Cerebellar nuclear complex (tissue), 1 donor: ENCODE measurements around the gene SPRING1.
A peak's percentile ranks its signal among the peaks of the same experiment; 100 is the strongest.
"Not testable (repeated sequence)": the region's sequence is repeated elsewhere in the genome, so short reads cannot be mapped to it uniquely, and the experiment has no call there.

Experiments
- DNase-seq, 2 experiments: peaks; one replicate each; lab custom pipeline; 2025; lab: John Stamatoyannopoulos, UW

SPRING1 gene, protein sequence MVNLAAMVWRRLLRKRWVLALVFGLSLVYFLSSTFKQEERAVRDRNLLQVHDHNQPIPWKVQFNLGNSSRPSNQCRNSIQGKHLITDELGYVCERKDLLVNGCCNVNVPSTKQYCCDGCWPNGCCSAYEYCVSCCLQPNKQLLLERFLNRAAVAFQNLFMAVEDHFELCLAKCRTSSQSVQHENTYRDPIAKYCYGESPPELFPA

DNA sequence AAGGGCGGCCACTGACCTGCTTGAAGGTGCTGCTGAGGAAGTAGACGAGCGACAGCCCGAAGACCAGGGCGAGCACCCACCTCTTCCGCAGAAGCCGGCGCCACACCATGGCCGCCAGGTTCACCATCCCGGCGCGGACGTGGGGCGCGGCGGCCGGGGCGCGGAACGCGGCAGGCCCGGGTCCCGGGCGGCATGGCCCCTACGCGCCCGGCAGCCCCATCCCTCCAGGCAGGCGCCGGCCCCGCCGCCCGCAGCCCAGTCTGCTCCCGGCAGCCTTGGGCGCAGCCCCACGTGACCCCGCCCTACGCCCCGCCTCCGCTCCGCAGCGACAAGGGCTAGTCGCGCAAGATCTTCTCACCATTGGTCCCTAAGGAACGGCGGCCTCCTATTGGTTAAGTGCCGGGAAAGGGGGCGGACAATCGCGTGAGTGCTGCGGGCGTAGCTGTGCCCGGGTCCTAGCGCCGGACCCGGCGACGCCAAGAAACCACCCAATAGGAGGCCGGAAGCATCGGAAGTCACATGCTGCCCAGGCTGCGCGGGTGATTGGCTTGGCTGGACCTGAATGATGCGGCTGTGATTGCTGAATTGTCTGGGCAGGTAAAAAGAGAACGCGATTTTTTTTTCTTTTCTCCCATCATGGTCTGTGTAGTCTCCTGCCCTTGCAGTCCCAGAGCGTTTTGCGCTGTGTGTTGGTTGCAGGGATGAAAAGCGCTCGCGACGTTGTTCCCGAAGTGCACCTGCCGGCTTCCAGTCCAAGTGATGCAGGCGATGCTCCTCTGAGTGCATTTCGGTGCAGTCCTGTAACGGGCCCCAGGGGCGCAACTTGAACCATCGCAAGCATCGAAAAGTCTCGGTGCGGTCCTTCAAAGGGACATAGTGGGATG is at the start of gene SPRING1, which contains the start of gene RNFT2:
Gene SPRING1 (minus strand): TSS at position 296 of the 884 bp plus-strand sequence. CDS start 169 bp downstream, at position 127.
Gene RNFT2 (plus strand): TSS at position 542 of the 884 bp plus-strand sequence. CDS start 2,183 bp downstream, outside the sequence.
- peak; percentile 96 to 98 for DNase-seq

DNA sequence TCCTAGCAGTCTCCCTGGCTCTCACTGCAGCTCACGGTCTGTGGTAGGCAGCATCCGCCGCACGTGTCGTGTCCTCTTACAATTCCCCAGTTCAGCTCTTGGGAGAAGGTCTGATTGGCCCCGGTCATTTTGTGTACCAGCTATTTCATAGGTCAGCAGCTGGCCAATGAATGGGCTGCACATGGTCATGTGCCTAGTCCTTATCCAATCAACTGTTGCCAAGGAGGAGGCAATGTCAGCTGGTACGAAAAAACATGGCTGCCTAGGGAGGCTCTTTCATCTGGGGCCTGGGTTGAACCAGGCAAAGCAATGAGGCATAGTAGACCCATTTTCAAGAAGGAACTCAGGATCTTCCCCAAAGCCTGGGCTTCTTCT is 46.4 kb upstream of the SPRING1 start:
- DNase-seq, result no peak

DNA sequence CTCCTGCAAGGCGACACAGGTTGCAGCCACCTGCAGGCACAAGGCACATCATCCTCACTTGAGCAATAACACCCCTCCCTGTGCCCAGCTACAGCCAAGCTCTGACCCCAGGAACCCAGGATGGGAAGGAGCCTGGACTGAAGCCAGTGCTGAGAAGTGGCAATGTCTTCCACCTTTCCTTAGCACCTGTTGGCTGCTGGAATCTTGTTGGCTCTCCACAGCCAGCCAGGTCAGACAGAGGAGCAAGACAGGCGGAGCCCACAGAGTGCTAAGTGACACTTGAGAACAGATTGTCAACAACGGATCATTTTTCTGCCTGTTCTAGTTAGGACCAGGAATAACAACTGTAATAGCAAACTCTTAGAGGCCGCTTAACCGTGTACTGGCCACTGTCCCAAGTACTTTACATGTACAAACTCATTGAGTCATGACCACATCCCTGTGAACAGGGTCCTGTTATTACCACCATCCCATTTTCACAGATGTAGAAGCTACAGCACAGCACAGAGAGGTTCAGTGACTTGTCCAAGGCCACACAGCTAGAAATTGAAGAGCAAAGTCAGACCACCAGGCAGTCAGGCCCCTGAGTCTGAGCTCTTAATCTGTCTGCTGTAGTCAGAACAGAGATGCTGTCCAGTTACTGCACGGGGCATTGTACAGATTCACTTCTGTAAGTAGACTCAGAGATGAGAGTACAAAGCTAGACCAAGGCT is 45.8 kb upstream of the SPRING1 start:
- no peak for DNase-seq

DNA sequence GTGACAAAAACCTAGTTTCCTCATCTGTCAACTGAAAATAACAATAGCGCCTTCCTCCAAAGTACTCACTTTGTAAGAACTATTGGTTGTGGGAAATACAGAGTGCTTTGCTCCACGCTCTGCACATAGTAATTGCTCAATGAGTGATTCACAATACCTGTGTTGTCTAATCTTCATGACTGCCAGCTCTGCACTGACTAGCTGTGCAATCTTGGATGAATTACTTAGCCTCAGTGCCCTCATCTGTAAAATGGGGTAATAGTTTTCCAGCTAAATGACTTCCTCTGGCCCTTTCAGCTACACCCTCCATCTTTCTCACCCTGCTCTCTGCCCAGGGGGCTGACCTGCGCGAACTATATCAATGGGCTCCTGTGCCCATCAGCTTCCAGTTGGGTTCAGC is 43.1 kb upstream of the SPRING1 start:
- DNase-seq, result no peak

DNA sequence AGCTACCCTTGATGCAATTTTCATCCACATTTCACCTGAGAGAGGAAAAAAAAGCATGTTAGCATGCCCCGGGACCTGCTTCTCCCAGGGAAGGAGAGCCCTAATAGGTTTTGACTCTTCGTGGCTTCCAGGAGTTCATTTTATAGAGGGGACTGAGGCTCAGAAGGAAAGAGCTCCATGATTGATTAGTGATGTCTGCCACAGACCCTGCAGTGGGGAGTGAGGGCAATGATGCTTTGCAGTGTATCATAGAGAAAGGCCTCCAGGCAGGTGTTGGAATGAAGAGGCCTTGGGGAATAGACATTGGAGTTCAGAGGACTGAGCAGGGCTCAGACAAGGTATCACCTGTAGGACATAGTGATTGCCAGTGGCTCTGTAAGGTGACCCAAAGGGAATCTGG is 41.7 kb upstream of the SPRING1 start:
- no peak for DNase-seq

DNA sequence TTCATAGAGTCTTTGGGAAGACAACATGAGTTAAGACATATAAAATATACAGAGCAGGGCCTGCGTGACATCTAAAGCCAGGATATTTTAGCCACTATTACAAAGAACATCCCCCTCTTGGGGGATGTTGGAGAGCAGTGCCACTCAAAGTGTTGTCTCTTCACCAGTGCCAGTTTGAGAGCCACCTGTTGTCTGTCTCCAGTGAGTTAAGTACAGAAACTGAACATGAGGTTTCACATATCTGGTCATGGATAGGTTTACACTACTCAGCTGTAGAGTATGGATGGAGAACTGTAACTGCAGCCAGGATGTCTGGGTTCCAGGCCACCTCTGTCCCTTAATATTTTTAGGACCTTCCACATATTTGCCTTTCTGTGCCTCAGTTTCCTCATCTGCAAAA is 39.4 kb upstream of the SPRING1 start:
- DNase-seq, result no peak

DNA sequence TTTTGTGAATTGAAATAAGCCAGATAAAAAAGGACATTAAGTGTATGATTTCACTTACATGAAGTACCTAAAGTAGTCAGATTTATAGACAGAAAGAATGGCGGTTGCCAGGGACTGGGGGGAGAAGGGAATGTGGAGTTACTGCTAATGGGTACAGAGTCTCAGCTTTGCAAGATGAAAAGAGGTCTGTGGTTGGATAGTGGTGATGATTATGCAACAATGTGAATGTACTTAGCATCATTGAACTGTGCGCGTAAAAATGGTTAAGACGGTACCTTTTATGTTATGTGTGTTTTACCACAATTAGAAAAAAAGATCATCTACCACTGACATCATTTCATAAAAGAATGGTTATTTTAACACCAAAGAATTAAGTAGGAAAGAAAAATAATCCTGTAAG is 36.2 kb upstream of the SPRING1 start:
- DNase-seq, result no peak

DNA sequence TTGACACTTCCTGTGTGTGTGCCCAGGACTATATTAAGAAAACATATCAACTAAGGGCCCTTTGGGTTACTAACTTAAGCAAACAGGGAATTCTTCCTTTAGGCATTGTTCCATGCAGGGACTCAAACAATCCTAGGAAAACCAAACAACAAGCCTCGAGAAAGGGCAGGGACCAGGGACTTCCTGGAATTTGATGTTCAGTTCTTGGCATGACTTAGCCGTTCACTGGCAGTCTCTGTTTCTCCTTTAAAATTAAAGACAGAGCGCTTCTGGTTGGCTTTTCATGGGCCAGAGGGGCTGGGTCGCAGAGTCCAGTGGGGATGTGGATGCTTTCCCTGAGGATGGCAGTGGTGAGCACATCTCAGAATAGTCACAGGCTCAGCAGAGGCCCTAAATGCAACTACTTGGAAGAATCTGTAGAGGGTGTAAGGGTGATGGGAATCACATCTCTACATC is 35.4 kb upstream of the SPRING1 start:
- DNase-seq, result no peak

DNA sequence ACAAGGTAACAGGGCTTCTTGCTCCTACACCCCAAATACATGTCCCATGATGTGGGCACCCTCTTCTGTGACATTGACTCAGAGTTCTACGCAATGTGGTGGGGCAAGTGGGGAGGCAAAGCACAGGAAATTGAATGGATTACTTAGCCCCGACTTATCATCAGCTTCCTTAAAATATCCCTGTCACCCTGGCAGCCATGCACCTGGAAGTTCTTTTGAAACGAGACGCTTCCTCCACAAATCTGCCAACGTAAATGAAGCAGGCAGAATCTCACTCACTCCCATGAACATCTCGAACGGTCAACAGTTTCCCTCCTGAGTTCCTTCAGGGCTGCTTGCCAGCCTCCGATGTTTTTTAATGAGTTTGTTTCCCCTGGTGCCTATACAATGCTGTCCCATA is 33.8 kb upstream of the SPRING1 start:
- DNase-seq, result no peak

DNA sequence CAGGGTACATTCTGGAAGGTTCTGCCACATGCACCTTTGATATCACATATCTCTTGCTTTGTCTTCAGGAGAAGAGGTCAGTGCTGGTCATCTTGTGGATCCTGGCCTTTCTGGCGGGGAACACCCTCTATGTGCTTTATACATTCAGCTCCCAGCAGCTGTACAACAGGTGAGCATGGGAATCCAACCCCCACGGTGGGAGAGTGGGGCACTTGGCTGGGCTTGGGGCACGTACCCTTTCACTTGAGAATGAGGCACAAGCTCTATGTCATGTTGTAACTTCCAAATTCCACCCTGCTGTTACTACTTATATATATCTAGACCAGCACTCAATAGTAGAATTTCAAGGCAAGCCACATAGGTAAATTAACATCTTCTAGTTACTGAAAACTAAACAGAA is 28.9 kb upstream of the SPRING1 start:
- no peak for DNase-seq

DNA sequence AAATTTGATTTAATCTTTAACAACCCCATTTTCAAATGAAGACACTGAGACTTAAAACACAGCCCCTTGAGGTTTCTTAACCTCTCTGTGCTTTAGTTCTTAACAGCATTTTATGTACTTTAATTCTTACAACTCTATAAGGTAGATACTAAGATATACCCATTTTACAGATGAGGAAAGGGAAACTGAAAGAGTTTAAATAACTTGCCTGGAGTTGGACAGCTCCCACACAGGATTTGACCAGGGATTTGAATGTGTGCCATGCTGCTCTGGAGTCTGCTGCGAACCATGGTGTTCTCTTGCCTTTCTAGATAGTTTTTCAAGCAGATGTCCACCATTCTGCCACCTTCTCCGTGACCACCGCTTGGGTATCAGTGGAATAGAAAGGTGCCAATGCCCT is 28.4 kb upstream of the SPRING1 start:
- DNase-seq, result no peak

DNA sequence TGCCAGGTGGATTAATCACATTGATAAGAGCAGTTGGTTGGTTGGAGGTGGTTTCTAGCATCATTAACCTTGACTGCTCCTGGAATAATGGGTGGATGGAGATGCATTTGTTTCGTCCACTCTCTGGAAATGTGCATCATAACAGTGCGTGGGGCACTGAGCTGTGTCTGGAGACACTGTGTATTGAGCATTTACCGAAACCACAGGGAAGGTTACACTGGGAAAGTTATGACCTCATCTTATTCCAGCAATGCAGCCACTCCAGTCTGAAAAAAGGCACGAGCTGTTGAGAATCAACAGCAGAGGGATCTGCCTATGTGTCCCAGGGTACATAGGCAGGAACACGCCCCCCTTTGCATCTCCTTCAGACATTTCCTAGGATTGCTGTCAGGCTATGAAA is 27.4 kb upstream of the SPRING1 start:
- DNase-seq, result no peak

DNA sequence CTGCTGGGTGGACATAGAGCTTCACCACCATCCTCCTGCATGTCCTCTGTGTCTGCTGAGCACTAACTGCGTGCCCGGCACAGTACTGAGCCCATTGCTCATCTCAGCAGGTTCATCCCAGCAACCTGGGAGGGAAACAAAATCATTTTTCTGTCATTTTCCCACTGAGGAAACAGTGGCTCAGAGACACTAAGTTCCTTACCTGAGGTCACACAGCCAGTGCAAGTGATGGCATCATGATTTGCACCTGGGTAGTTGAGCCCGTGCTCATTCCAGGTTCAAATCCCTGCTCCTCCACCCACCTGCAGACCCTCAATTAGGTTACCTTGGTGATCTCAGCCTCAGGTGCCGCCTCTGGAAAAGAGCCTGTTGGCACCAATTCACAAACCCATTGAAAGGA is 23.6 kb upstream of the SPRING1 start:
- no peak for DNase-seq

DNA sequence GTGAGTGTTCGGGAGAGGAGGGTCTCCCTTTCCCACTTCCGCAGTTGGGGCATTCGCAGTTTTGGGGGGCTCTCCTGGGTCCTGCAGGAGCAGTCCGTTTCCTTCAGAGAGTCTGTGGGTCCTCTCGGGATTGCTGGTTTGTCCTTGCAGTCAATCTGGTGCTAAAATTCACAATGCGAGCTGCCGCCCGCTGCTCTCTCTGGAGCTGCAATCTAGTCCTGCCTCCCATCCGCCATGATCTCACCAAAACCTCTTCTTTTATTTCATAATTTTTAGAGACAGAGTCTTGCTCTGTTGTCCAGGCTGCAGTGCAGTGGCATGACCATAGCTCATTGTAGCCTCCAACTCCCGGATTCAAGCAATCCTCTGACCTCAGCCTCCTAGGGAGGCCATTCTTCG is 22.8 kb upstream of the SPRING1 start:
- DNase-seq, result no peak

DNA sequence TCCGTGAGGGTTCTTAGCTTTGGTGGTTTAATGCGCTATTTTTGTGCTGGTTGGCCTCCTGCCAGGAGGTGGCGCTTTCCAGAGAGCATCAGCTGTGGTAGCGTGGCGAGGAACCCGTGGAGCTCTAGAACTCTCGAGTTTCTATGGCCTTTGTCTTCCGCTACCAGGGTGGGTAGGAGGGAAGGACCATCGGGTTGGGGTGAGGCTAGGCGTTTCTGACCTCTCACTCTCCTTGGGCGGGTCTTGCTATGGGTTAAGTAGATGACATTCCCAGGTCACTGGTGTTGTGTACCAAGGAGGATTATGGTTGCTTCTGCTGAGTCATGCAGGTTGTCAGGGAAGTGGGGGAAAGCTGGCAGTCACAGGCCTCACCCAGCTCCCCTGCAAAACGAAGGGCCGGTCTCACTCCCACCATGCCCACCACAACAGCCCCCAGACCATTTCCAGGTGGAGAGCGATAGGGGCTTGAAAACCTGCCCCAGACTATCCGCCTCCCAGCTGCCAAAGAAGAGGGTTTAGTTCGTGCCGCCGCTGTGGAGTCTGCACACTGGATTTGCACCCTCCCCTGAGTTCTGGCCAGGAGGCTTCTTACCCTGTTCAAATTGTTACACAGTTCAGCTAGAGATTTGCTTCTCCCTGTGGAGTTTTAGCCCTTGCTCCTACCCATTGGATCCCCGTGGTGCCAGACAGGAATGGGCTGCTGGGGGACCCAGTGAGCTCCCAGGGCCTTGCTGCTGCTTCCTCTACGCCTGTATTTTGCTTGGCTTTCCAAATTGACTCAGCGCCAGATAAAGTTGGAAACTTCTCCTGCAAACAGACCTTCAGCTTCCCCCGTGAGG is 22.1 kb upstream of the SPRING1 start:
- DNase-seq, result no peak

DNA sequence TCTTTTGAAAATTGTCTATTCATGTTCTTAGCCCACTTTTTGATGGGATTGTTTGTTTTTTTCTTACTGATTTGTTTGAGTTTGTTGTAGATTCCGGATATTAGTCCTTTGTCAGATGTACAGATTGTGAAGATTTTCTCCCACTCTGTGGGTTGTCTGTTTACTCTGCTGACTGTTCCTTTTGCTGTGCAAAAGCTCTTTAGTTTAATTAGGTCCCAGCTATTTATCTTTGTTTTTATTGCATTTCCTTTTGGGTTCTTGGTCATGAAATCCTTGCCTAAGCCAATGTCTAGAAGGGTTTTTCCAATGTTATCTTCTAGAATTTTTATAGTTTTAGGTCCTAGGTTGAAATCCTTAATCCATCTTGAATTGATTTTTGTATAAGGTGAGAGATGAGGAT is 16.9 kb upstream of the SPRING1 start:
- DNase-seq, result not testable (repeated sequence)

DNA sequence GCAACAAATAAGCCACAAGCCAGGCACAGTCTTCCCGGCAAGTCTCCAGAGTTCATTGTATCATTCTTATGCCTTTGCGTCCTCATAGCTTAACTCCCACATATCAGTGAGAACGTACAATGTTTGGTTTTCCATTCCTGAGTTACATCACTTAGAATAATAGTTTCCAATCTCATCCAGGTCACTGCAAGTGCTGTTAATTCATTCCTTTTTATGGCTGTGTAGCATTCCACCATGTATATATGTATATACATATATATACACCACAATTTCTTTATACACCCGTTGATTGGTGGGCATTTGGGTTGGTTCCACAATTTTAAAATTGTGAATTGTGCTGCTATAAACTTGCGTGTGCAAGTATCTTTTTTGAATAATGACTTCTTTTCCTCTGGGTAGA is 16.2 kb upstream of the SPRING1 start:
- DNase-seq, result not testable (repeated sequence)

DNA sequence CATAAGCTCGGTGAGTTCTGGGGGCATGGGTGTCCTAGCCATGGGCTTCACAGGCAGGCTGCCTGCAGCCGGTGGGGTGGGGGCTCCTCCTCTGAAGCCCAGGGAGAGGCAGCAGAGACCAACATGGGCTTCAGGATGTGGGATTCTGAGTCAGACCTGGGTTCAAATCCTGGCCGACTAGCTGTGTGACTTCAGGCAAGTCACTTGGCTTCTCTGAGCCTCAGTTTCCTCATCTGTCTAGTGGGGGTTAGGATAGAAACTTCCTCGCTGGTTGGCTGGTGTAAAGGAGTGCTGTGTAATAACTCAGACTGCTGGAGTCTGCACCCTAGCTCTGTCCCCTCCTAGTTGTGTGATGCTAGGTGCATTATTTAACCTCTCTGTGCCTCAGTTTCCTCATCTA is 12.4 kb upstream of the SPRING1 start:
- DNase-seq, result no peak

DNA sequence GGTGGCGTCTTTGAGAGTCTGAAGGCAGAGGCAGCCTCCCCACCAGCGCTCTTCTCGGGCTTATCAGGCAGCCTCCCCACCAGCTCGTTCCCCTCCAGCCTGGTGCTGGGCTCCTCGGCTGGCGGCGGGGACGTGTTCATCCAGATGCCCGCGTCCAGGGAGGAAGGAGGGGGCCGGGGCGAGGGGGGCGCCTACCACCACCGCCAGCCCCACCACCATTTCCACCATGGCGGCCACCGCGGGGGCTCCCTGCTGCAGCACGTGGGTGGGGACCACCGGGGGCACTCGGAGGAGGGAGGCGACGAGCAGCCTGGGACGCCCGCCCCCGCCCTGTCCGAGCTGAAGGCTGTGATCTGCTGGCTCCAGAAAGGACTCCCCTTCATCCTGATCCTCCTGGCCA is 12.0 kb upstream of the SPRING1 start:
- no peak for DNase-seq

DNA sequence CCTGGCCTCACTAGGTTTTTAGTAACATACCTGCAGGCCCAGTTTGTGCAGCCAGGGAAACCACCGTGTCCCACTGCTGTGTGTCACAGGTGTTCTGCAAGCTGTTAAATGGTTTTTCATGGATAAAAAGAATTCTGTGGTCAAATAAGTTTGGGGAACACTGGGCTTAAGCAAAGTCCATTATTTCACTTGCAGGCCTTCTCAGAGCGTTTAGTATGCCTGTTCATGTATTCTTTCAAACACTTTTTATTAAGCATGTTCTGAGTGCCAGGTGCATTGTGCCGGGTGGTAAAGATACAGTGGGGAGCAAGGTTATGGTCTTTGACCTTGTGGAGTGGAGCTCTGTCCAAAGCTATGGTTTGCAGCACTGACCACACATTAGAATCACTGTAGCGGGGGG is 7.7 kb upstream of the SPRING1 start:
- DNase-seq, result no peak

DNA sequence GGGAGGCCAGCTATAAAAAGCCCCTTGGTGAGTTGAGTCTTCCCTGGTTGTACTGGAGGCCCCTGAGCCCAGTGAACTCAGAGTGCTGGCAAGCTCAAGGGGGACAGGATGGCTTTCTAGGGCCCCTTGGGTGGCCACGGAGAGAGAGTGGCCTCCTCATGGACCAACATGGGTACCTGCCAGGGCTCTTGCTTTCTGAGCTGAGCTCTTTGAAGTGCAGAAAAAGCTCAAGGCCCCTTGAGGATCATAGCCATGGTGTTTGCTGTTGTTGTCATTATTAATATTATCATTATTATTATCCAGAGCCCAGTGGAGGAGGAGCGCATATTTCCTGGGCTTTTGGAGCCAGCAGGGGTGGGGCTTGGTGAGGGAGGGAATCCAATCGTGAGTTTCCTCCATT is 6.9 kb upstream of the SPRING1 start:
- no peak for DNase-seq

DNA sequence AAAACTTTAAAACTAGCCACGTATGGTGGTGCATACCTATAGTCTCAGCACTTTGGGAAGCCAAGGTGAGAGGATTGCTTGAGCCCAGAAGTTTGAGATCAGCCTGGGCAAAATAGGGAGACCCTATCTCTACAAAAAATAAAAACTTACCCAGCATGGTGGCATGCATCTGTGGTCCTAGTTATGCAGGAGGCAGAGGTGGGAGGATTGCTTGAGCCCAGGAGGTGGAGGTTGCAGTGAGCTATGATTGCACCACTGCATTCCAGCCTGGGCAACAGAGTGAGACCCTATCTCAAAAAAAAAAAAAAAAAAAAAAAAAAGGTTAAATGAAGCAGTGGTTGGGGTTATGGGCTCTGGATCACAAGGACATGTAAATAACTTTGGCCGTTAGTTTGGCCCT is 4.9 kb upstream of the SPRING1 start:
- DNase-seq, result not testable (repeated sequence)
